ENCODE data around the gene HK1. TPM values are rescaled to one million over a fixed set of nuclear protein-coding genes. Genes with fewer than 3 reads are reported as not detected.
A peak's percentile ranks its signal among the peaks of the same experiment; 100 is the strongest.

HK1 gene
- total and polyA plus RNA-seq, 9 donors, result 19.7 to 40.8 (median 30.6) TPM

- no peak overlapping the region for H3K4me3 ChIP-seq (ENCODE audit: low read length)
- 91% methylated on average over 4 of the region's 8 CpGs for WGBS (ENCODE audit: insufficient coverage)
- H3K27me3 ChIP-seq (ENCODE audit: control insufficient read depth, insufficient read depth, low read length), result no peaks in the 10 kb centered on the region
These were observed 75.8 kb downstream of the HK1 start for GRCh38 chr10:69353977-69354635.

GRCh38 chr10:69356187-69356586 lies 77.9 kb downstream of the HK1 start:
- no peaks in the 10 kb centered on the region for H3K27me3 ChIP-seq (ENCODE audit: control insufficient read depth, insufficient read depth, low read length)
- no peaks in the 10 kb centered on the region for H3K9me3 ChIP-seq (replicated peaks; ENCODE audit: control insufficient read depth, low read depth, low read length)
- no peak for DNase-seq
- peaks cover 17% of the 10 kb centered on the region for H3K4me1 ChIP-seq (ENCODE audit: control insufficient read depth, insufficient read depth, low read length)
- H3K36me3 ChIP-seq (ENCODE audit: control insufficient read depth, insufficient read depth, low read length), result peaks cover 8% of the 10 kb centered on the region
- no peak overlapping the region for H3K27ac ChIP-seq (ENCODE audit: low read length)
- 74% methylated on average over 2 of the region's 2 CpGs for WGBS (ENCODE audit: insufficient coverage)
- no peak overlapping the region for H3K4me3 ChIP-seq (ENCODE audit: low read length)

More at GRCh38 chr10:69353977-69354635, 75.8 kb downstream of the HK1 start:
- Histone ChIP-seq H3K9me3 (replicated peaks; ENCODE audit: control insufficient read depth, low read depth, low read length) (no peaks in the 10 kb centered on the region), H3K36me3 (ENCODE audit: control insufficient read depth, insufficient read depth, low read length) (peaks cover 5% of the 10 kb centered on the region), H3K4me1 (ENCODE audit: control insufficient read depth, insufficient read depth, low read length) (no peaks in the 10 kb centered on the region), H3K27ac (ENCODE audit: low read length) (no peak overlapping the region)
- no peak for DNase-seq

- Histone ChIP-seq H3K4me1 (ENCODE audit: control insufficient read depth, insufficient read depth, low read length) (peaks cover 31% of the 10 kb centered on the region), H3K27ac (ENCODE audit: low read length) (no peak overlapping the region), H3K27me3 (ENCODE audit: control insufficient read depth, insufficient read depth, low read length) (no peaks in the 10 kb centered on the region), H3K4me3 (ENCODE audit: low read length) (no peak overlapping the region), H3K9me3 (replicated peaks; ENCODE audit: control insufficient read depth, low read depth, low read length) (no peaks in the 10 kb centered on the region), H3K36me3 (ENCODE audit: control insufficient read depth, insufficient read depth, low read length) (peaks cover 11% of the 10 kb centered on the region)
- WGBS (ENCODE audit: insufficient coverage), result 79% methylated on average over 8 of the region's 12 CpGs
- no peak for DNase-seq
These were observed 80.0 kb downstream of the HK1 start for GRCh38 chr10:69358148-69358795.

DNA sequence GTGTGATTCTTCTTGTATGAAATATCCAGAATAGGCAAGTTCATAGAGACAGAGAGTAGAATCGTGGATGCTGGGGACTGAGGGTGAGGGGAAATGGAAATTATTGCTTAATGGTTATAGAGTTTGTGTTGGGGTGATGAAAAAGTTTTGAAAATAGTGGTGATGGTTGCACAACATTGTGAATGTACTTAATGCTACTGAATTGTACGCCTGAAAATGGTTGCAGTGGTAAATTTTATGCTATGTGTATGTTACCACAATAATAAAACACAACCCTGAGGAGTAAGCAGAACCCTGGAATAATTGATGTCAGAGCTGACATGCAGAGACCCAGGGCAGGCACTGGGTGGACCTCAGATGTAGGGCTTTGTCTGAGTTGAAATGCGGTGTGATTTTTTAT lies 80.9 kb downstream of the HK1 start:
- Histone ChIP-seq H3K4me3 (ENCODE audit: low read length) (no peak overlapping the region), H3K27ac (ENCODE audit: low read length) (no peak overlapping the region), H3K9me3 (replicated peaks; ENCODE audit: control insufficient read depth, low read depth, low read length) (no peaks in the 10 kb centered on the region), H3K36me3 (ENCODE audit: control insufficient read depth, insufficient read depth, low read length) (peaks cover 14% of the 10 kb centered on the region), H3K27me3 (ENCODE audit: control insufficient read depth, insufficient read depth, low read length) (no peaks in the 10 kb centered on the region), H3K4me1 (ENCODE audit: control insufficient read depth, insufficient read depth, low read length) (peaks cover 33% of the 10 kb centered on the region)
- no peak for DNase-seq
- WGBS (ENCODE audit: insufficient coverage), result 67% methylated on average over 1 of the region's 3 CpGs

- Histone ChIP-seq H3K27ac (ENCODE audit: low read length) (no peak overlapping the region), H3K36me3 (ENCODE audit: control insufficient read depth, insufficient read depth, low read length) (peaks cover 14% of the 10 kb centered on the region), H3K4me1 (ENCODE audit: control insufficient read depth, insufficient read depth, low read length) (peaks cover 33% of the 10 kb centered on the region), H3K4me3 (ENCODE audit: low read length) (no peak overlapping the region), H3K27me3 (ENCODE audit: control insufficient read depth, insufficient read depth, low read length) (no peaks in the 10 kb centered on the region), H3K9me3 (replicated peaks; ENCODE audit: control insufficient read depth, low read depth, low read length) (no peaks in the 10 kb centered on the region)
- 88% methylated on average over 4 of the region's 5 CpGs for WGBS (ENCODE audit: insufficient coverage)
- DNase-seq, result no peak
These were observed 81.3 kb downstream of the HK1 start for GRCh38 chr10:69359594-69359993.

DNA sequence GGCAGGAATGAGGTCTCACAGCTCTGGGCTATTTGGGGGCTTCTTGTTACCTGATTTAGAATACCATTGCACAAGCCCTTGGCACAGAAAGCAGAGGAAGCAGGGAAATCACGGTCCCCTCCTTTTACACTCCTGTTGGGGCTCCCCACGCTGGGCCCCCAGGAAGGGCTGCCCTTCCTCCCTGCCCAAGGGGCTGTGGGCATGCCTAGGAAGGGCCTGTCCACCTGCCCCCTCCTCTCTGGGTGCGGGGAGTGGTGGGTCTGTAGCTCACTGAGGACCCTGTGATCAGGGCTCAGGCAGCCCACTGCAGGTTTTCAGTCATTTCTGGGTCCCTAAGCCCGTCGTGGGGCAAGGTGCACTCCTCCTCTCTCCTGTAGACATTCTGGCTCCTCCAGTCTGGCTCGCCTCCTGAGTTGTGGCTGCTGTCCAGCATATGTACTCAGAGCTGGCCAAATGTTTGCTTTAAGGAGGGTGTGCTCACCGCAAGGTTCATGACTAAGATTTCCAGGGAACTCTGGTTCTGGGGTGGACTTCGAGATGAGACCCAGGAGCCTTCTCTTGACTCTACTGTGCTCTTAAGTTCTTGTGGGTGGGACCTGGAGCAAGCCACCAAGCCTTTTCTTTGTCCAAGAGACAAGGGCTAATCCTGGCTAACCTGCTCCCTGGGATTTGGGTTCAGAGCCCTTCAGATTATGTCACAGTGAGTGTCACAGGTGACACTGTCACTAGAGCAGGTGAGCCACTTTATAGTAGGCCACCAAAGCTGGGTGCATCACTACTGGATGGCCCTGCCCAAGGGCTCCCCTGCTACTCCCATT lies 82.4 kb downstream of the HK1 start:
- 22% methylated on average over 3 of the region's 8 CpGs for WGBS (ENCODE audit: insufficient coverage)
- Histone ChIP-seq H3K27ac (ENCODE audit: low read length) (no peak overlapping the region), H3K36me3 (ENCODE audit: control insufficient read depth, insufficient read depth, low read length) (peaks cover 14% of the 10 kb centered on the region), H3K27me3 (ENCODE audit: control insufficient read depth, insufficient read depth, low read length) (no peaks in the 10 kb centered on the region), H3K4me3 (ENCODE audit: low read length) (no peak overlapping the region), H3K9me3 (replicated peaks; ENCODE audit: control insufficient read depth, low read depth, low read length) (no peaks in the 10 kb centered on the region), H3K4me1 (ENCODE audit: control insufficient read depth, insufficient read depth, low read length) (peaks cover 33% of the 10 kb centered on the region)
- peak; percentile 87 for DNase-seq

DNA sequence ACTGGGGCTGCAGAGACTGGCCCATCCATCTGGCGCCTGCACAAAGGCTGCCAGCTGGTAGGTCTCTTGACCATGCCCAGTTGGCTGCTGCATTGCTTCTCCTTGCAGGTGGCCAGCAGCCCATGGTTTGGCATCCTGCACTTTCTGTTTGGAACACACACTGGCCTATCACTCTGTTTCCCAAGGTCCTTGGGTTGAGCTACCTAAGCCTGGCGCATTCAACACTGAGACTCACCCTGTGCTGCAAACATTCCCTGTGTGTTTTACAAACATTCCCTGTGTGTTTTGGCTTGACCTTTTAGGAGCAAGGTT lies 83.0 kb downstream of the HK1 start:
- WGBS (ENCODE audit: insufficient coverage), result 100% methylated on average over 2 of the region's 2 CpGs
- no peak overlapping the region for H3K4me3 ChIP-seq (ENCODE audit: low read length)
- no peaks in the 10 kb centered on the region for H3K9me3 ChIP-seq (replicated peaks; ENCODE audit: control insufficient read depth, low read depth, low read length)
- H3K36me3 ChIP-seq (ENCODE audit: control insufficient read depth, insufficient read depth, low read length), result peaks cover 17% of the 10 kb centered on the region
- DNase-seq, result no peak
- H3K27ac ChIP-seq (ENCODE audit: low read length), result no peak overlapping the region
- peaks cover 33% of the 10 kb centered on the region for H3K4me1 ChIP-seq (ENCODE audit: control insufficient read depth, insufficient read depth, low read length)
- H3K27me3 ChIP-seq (ENCODE audit: control insufficient read depth, insufficient read depth, low read length), result no peaks in the 10 kb centered on the region

- Histone ChIP-seq H3K9me3 (replicated peaks; ENCODE audit: control insufficient read depth, low read depth, low read length) (no peaks in the 10 kb centered on the region), H3K4me1 (ENCODE audit: control insufficient read depth, insufficient read depth, low read length) (peaks cover 33% of the 10 kb centered on the region), H3K27me3 (ENCODE audit: control insufficient read depth, insufficient read depth, low read length) (no peaks in the 10 kb centered on the region), H3K27ac (ENCODE audit: low read length) (peak overlapping the region; percentile 56), H3K4me3 (ENCODE audit: low read length) (no peak overlapping the region), H3K36me3 (ENCODE audit: control insufficient read depth, insufficient read depth, low read length) (peaks cover 24% of the 10 kb centered on the region)
- WGBS (ENCODE audit: insufficient coverage), result 46% methylated on average over 7 of the region's 13 CpGs
- peak; percentile 71 for DNase-seq
These were observed 84.2 kb downstream of the HK1 start for GRCh38 chr10:69362471-69362954.

DNA sequence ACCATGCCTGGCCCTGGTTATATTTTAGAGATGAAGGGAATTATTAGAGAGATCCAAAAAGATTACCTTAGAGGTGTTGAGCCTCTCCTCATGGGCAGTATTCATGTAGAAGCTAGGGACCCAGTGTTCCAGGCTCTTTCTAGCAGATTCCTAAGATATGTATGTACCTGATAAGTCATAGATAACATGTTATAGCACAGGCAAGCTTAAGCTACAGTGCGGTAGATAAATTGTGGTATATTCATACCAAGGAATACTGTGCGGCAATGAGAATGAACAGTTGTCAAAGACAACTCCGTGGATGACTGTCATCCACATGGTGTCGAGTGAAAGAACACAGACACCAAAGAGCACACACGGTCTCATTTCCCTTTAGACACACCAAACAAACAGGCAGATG lies 85.4 kb downstream of the HK1 start:
- Histone ChIP-seq H3K4me1 (ENCODE audit: control insufficient read depth, insufficient read depth, low read length) (peaks cover 33% of the 10 kb centered on the region), H3K9me3 (replicated peaks; ENCODE audit: control insufficient read depth, low read depth, low read length) (no peaks in the 10 kb centered on the region), H3K36me3 (ENCODE audit: control insufficient read depth, insufficient read depth, low read length) (peaks cover 28% of the 10 kb centered on the region), H3K27ac (ENCODE audit: low read length) (no peak overlapping the region), H3K27me3 (ENCODE audit: control insufficient read depth, insufficient read depth, low read length) (no peaks in the 10 kb centered on the region), H3K4me3 (ENCODE audit: low read length) (no peak overlapping the region)
- DNase-seq, result no peak
- no CpG with 5 or more reads among the region's 5 CpGs for WGBS (ENCODE audit: insufficient coverage)

- WGBS (ENCODE audit: insufficient coverage), result 90% methylated on average over 4 of the region's 9 CpGs
- Histone ChIP-seq H3K36me3 (ENCODE audit: control insufficient read depth, insufficient read depth, low read length) (peaks cover 34% of the 10 kb centered on the region), H3K27ac (ENCODE audit: low read length) (no peak overlapping the region), H3K9me3 (replicated peaks; ENCODE audit: control insufficient read depth, low read depth, low read length) (no peaks in the 10 kb centered on the region), H3K4me3 (ENCODE audit: low read length) (no peak overlapping the region), H3K4me1 (ENCODE audit: control insufficient read depth, insufficient read depth, low read length) (peaks cover 33% of the 10 kb centered on the region), H3K27me3 (ENCODE audit: control insufficient read depth, insufficient read depth, low read length) (no peaks in the 10 kb centered on the region)
- DNase-seq, result no peak
These were observed 86.1 kb downstream of the HK1 start for GRCh38 chr10:69364232-69364940.
